GM18867 (cell line): ENCODE data around the gene CEBPE.

Experiments used
- ATAC-seq: cut with Tn5 transposase; IDR thresholded peaks from one replicate; pipeline ENCODE4 v1.9.1; 2021; ENCODE audit warnings: mild to moderate bottlenecking, moderate library complexity; ENCODE audit not compliant: unreplicated experiment

CEBPE gene

GRCh38 chr14:23085458-23085857 lies 33.6 kb downstream of the CEBPE start:
- ATAC-seq: no peak

DNA sequence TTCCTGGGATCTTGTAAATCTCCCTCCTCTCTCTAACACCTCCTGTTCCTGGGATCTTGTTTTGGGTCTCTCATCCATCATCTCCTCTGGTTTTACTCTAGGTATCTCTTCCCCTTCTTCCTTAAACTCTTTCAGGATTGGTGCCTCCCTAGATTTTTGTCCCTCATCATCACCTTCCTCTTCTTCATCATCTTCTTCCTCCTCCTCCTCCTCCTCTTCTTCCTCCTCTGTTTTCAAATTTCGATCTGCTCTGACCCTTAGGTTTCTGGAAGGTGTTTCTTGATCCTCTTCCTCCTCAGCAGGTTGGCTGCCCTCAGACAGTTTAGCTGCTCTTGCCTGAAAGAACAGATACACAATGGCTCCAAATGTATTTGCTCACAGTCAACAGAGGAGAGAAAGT lies 38.6 kb downstream of the CEBPE start:
- ATAC-seq: no peak

DNA sequence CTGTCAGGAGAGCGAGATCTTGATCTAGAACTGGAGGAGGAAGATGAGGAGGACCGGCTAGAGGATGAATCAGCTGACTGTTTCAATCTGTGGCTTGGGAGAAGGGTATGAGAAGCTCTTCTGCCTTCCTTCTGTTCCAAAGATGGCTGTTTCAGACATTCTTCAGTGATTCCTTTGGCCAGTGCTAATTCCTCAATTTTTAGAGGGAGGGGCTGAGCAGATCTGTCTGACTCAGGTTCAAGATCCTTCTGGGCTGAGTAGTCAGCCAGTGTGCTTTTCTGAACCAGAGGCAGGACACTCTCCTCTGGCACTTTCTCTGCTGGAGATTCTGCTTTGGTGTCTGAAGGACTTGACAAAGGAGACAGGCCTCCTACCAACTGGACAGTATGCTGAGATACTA lies 39.3 kb downstream of the CEBPE start:
- no peak for ATAC-seq

DNA sequence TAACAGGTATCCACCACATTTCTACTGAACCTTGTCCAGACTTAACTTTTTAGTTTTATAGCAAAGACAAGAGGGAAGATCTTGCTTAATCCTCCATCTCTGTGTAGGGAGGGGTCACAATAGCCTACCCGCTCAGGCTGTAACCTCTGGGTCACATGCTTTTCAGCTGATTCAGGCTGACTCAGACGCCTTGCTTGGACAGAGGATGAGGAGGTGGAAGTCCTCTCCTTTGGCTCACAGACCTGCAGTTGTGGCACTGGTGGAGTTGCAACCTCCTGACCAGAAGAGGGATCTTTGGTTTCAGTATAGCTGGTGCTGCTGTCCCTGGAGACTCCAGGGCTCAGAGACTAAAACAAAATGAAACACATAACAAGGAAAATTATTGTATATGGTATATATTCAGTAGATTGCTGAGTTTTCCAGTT lies 40.4 kb downstream of the CEBPE start:
- ATAC-seq: no peak

DNA sequence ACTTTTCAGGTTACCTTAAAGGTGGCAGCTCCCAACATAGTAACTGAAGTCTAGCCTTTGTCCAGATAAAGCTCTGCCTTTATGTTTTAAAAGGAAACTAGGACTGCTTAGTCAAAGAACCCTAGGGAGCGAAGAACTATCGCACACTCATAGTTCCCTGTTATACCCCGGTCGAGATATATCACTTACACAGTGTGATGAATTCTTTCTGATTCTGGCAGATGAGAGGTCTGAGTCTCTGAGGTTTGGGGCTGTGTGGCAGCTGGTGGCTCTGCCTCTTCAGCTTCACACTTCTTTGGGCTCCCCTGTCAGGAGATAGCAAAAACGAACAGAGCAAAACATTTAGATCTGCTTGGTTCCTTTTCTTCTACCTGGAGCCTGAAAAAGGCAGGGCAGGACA lies 41.1 kb downstream of the CEBPE start:
- ATAC-seq: no peak

DNA sequence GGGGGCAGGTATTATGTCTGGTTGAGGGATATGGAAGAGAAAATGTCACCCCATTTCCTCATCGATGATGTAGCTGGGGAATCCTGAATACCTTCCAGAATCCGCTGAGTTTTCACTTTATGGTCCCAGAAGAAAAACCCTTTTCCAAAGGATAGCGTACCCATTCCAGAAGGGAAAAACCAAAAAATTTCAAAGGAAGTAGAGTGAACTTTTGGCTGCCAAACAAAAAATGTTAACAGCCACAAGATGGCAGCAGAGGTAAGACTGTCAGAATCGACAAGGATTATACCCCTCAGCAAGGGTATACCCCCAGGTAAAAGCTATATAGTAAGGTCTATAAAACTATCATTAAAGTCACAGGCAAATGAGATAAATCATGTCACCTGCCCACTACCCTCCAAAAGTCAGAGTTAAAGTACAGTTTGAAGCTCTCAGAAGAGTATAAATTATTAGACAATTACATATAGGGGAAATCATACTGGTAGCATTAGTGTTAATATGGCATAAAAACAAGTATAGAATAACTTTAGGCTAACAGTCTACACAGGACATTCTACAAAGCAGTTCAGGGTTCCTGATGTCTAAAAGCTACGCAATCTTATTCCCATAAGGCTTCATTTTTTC lies 42.2 kb downstream of the CEBPE start:
- ATAC-seq: no peak

DNA sequence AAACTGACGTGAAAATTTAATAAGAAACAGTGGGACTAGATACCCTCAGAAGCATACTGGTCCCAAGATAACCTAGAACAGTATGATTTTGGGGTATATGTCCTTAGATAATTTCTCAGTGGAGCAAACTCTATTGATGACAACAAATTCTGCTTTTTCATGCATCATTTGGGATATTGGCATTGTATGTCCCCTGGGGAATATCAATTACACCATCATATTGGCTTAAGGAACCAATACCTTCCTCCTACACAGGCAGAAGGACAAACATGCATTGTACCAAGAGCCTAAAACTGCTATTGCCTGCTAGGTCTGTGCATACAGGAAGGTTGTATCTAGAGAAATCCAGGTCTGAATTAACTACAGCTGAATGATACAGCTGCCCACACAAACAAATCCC lies 44.1 kb downstream of the CEBPE start:
- ATAC-seq: no peak

- no peak for ATAC-seq
These were observed 47.0 kb downstream of the CEBPE start for GRCh38 chr14:23071921-23072539.

DNA sequence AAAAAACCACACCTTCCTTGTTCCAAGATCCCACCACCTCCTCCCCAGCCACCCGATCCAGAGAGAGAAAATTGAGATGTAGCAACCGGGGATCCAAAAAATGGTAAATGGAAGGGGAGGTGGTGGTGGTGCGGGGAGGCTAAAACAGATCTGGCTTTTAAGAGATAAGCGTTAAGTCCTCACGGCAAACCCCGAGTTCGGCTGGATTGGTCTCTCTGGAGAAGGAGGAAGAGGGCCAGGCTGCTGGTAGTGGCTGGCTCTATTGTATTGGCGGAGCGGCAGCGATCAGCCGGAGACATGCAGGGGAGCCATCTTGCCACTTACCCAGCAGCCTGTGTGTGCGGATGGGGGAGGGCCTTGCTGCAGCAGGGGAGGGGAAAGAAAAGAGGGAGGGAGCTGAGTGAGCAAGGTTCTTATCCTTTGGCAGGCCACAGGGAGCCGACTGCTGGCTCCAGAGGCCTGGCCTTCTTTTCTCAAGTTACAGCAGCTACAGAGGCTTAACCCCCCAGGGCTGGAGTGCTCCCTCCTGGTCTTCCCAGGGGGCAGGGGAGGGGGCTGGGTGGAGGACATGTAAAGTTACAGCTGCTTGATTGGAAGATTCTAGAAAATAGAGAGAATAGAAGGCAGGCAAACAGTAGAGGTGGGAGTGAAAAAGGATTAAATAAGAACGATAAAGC lies 47.7 kb downstream of the CEBPE start:
- ATAC-seq: peak; percentile 86

DNA sequence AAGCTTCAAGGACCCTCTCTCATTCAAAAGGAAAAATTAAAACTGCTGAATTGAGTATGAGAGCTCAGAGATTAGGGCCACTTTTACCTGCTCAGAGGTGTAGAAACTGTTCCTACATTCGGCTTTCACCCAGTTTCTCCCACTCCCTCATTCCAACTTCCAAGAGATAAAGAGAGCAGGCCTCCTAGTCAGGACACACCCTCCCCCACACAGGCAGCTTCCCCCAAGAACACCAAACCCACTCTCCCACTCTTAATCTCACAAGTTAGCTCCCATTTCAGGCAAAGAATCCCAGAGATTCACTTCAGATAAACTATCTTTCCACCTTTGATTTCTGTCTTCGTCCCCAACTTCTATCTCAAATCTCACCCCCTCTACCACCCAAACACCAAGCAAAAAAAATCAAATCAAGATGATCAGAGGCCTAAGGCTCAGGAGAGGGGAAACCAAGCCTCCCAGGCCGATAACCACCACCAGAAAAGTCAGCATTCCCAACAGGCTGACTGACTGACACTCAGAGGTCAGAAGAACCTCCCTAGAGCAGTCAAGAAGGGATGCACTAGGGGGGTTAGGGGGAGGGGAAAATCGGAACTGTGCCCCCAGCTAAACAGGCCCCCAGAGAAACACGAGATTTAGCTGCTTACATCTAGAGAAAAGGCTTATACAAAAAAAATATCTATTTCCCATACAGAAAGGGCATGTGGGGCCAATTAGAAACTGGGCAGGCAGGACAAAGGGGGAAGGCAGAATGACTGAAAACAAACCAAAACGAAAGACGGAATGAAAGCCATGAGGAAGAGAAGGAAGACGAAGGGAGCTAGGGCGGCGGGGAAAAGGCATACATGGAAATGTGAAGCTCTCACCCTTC lies 48.6 kb downstream of the CEBPE start:
- no peak for ATAC-seq

DNA sequence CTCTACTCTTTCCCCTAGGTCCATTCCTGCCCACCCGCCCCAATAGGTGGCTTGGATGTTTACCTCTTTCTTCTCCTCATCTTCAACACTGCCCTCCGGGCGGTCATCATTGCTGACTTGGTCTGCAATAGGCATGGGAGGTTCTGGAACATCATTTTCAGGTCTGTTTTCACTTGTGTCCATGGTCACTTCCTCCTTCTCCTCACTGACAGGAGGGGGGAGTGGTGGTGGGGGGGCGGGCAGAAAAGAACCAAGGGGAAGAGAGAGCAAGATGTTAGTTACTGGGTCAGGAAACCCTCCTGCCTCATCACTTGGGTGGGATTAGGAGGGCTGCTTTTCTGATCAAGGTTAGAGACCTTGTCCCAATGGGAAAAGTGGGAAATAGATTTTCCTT lies 49.6 kb downstream of the CEBPE start:
- no peak for ATAC-seq

- peak; percentile 72 for ATAC-seq
These were observed 50.2 kb downstream of the CEBPE start for GRCh38 chr14:23068789-23069412.

GRCh38 chr14:23067847-23068788 lies 50.9 kb downstream of the CEBPE start:
- no peak for ATAC-seq
